ENCODE results near the gene TRIM32. TPM values are rescaled to one million over a fixed set of nuclear protein-coding genes. Genes with fewer than 3 reads are reported as not detected.
"Not testable (repeated sequence)": the region's sequence is repeated elsewhere in the genome, so short reads cannot be mapped to it uniquely, and the experiment has no call there.

TRIM32 gene
- total RNA-seq, 2 experiments from 2014 or later, result 11.8 to 12.2 TPM

DNA sequence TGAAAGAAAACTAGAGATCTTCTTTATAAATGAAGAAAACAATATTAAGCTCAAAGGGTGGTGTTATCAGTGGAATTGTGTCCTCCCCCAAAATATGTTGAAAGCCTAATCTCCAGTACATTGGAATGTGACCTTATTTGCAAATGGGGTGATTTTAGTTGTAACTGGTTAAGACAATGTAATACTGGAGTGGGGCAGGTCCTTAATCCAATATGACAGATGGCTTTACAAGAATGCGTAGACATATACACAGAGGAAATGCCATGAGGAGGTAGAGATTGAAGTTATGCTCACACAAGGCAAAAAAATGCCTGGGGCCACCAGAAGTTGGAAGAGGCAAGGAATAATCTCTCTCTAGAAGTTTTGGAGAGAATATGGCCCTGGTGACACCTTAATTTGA lies 13.7 kb upstream of the TRIM32 start:
- CTCF ChIA-PET, result no interaction called here
- POLR2A ChIA-PET, result no interaction called here

DNA sequence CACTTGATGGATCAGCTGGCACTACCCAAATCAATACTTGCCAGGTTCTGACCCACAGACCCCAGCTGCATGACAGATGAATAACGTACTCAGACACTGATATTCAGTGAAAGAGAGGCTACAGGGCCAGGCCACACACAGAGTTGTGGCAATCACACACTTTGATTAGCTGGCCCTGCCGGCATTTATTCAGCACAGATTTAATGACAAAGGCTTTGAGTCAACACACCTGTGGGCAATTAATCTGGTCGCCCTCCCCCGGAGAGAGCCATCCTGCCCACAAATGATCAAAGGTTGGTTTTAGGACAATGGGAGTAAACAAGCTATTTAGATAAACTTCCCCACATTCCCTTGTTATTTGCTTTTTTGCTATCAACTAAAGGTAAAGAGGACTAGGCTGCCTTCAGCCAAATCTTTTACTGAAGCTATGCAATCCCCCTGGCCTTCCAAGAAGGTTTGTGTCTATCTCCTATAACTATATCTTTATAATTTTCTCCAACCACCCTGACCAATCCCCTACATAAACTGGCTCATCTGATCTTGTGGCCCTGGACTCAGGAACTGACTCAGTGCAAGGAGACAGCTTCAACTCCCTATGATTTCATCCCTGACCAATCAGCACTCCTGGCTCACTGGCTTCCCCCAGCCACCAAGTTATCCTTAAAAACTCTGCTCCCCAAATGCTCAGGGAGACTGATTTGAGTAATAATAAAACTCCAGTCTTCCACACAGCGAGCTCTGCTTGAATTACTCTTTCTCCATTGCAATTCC lies 12.7 kb upstream of the TRIM32 start:
- CTCF ChIA-PET, result no interaction called here
- POLR2A ChIA-PET, result no interaction called here

DNA sequence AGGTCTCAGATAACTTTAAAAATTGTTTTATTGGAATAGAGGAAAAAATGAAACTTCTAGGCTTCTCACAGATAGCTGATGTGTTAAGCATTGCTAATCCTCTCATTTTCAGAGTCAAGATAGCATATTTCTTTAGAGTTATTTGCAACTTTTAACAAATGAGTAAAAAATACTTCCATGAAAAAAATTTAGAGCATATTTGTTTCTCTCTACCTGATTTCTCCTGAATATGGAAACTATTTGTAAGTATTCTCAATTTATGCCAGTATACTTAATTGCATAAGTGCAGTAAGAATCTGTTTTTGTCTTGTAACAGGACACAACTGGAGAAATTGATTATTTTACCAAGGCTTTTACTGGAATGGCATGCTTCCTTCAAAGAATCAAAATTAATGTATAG lies 3.6 kb upstream of the TRIM32 start:
- ChIA-PET CTCF (no interaction called here), POLR2A (no interaction called here)

DNA sequence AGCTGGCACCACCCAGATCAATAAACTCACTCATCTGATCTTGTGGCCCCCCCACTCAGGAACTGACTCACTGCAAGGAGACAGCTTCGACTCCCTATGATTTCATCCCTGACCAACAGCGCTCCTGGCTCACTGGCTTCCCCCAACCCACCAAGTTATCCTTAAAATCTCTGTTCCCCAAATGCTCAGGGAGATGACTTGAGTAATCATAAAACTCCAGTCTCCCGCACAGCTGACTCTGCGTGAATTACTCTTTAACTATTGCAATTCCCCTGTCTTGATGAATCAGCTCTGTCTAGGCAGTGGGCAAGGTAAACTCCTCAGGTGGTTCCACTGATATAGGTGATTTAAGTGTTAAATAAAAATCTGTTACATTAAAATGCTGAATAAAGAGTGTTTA lies 1.9 kb upstream of the TRIM32 start:
- POLR2A ChIA-PET, result no interaction called here

DNA sequence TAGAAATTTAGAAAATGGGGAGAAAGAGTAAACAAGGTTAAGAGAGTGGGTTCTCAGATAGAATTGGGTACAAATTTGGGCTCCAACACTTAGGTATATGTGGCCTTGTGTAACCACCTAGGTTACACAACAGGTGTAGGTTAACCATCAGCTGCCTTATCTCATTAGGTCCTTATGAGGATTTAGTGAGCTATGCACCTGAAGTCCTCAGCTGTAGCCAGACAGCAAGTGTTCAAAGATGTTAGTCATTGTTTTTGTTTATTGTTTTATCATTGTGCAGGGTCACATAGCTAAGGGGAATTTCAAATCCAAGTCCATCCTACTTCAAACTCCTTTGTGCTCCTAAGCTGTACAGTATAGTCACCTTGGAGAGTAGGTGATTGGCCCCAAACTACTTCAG lies 970 bp upstream of the TRIM32 start:
- ChIA-PET POLR2A (interaction anchor here (1.1 kb wide), 1 partner anchor 12 kb away, joined by 3 read pairs; no protein-coding TSS in a partner anchor), CTCF (interaction anchor here (1.4 kb wide), 1 partner anchor 21 kb away, joined by 3 read pairs; no protein-coding TSS in a partner anchor)

More for the DNA sequence above, 1.9 kb upstream of the TRIM32 start:
- CTCF ChIA-PET, result no interaction called here

DNA sequence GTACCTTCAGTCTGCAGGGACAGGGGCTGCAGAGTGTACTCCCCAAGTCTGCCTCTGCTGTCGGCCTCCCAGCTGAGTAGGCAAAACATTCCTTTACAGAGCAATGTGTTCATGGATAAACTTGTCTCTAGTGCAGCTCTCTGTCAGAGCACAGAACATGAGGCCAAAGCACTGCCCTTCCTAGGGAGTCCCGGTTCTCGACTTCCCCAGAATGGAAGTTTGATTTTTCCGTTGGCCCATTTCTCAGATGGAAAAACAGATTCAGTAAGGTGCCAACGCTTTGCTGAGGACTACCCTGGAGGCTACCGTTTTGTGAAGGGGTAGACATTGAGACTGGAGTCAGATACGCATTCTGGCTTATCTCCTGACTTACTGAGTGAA lies 422 bp upstream of the TRIM32 start:
- CTCF ChIA-PET, result interaction anchor here (1.4 kb wide), 1 partner anchor 22 kb away, joined by 3 read pairs; no protein-coding TSS in a partner anchor
- POLR2A ChIA-PET, result interaction anchor here (0.6 to 1.1 kb wide), 2 partner anchors 11 to 24 kb away, joined by 3 to 4 read pairs; no protein-coding TSS in a partner anchor

DNA sequence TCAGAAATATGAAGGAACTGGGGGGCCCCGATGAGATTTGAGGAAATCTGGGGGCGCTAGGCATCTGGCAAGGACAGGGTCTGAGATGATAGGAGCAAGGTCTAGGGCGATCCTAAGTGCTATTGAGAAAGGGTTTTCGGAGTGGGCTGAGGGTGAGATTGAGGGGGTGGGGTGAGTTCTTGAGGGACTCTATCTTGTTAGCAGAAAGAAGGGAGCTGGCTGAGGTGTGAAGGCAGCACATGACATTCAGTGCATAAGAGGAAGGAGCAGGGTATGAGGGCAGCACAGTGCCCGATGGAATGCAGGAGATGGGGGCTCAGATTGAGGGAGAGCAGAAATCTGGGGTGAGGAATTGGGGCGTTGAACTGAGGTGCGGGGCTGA lies 640 bp downstream of the TRIM32 start:
- ChIA-PET CTCF (no interaction called here), POLR2A (no interaction called here)

DNA sequence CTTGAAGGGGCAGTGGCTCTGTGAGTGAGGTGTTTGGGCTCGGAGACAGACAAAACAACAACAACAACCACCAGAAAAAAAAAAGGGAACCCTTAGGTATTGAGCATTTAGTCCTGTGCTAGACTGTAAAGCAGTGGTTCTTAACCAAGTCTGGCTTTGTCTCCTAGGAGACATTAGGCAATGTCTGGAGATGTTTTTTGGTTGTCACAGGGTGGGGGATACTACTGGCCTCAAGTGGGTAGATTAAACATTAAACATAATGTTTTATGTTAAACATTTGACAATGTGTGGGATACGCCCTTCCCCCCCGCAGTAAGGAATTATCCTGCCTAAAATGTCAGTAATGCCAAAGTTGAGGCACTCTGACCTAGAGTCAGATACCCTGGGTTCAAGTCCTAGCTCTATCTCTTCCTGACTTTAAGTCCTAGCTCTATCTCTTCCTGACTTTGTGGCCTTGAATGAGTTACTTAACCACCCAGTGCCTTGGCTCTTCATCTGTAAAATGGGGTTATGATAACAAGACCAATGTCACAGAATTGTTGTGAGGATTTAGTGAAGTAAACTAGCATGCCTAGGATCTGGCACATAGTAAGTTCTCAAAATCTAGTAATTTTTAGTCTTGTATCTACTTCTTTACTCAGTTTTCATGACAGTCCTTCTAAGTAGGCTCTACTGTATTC lies 1.8 kb downstream of the TRIM32 start:
- CTCF ChIA-PET, result no interaction called here
- POLR2A ChIA-PET, result no interaction called here

DNA sequence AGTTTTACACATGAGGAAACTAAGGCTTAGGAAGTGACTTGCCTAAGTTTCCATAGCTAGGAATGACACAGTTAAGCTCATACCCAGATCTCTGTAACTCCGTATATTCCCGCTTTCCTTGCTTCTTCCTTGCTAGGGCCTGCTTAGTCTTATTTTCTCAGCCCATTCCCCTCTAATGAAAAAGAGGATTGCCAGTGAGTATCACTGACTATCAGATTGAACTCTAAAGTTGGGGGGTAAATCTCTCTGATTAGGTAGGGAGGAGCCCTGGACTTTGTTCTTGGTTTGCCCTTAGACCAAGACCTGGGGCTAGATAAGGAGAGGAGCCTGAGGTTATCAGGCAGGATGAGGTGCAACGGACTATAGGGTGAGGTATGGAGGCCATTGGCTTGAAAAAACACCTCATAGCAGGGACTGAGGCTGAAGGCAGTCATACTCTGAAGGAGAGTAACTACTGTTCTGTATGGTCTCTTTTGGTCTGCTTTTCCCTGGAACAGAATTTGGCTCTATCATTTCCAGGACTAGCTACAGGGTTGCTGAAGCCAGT lies 2.5 kb downstream of the TRIM32 start:
- CTCF ChIA-PET, result no interaction called here
- POLR2A ChIA-PET, result no interaction called here

DNA sequence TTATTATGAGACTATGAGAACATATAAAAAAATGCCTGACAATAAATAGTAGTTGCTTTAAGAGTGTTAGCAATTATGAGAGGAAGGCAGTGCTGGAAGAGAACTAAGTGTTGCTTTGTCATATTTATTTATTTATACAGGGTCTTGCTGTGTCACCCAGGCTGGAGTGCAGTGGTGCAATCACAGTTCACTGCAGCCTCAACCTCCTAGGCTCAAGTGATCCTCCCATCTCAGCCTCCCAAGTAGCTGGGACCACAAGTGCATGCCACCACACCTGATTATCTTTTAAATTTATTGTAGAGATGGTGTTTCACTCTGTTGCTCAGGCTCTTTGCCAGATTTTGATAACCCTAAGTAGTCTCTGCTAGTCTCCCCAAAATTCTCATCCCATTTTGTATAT lies 3.7 kb downstream of the TRIM32 start:
- POLR2A ChIA-PET, CTCF ChIA-PET: not testable (repeated sequence)

DNA sequence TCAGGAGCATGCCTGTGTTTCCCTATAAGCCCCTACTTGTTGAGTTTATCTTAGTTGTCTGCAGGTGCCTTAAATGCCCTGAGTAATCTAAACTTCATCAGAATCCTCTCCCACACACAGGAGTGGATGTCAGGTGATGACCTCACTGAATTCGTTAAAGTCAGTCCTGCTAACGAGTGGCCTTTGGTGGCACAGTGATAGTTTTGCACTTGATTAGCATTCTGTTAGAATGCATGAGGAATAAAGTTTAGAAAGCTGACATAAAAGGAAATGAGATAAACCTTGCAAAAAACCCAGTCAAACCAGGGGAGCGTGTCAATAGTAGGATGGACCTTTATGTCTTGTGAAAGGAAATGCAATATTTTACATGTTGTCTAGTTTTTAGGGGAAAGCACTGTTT lies 4.5 kb downstream of the TRIM32 start:
- ChIA-PET POLR2A (no interaction called here), CTCF (no interaction called here)

DNA sequence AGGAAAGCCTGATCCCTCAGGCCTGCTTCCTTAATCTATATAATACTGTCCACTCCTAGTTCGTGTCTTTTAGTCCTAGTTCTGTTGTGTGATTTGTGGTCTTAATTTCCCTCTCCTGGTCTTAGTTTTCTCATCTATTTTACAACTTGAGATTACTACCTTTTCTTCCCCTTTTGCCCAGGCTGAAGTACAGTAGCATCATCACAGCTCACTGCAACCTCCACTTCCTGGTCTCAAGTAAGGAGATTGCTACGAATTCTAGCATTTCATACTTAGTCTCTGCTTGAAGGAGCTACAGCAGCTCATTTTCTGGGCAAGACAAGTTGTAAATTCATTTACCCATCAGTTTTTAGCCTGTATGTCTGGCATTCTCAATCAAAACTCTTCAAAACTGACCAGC lies 5.5 kb downstream of the TRIM32 start:
- CTCF ChIA-PET, result no interaction called here
- POLR2A ChIA-PET, result no interaction called here

DNA sequence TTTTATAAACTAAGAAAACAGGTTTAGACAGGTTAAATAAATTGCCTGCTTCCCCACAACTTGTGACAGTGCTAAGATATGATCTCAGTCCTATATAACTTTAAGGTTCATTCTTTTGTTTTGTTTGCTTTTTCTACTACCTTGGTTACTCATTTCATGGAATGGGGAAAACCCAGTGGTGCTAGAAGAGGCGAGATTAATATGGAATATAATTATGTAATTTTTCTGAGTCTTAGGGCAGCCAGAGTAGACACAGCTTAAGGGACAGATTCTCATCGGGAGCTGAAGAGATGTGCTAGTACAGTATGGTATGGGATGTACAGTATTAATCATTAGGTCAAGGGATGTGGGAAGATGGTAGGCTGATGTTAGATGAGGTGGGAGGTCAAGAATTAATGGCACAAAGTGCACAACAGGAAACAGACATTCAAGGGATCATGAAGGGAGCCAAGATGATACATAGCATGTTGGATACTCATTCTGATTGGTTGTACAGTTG lies 6.2 kb downstream of the TRIM32 start:
- POLR2A ChIA-PET, result no interaction called here
- CTCF ChIA-PET, result no interaction called here

DNA sequence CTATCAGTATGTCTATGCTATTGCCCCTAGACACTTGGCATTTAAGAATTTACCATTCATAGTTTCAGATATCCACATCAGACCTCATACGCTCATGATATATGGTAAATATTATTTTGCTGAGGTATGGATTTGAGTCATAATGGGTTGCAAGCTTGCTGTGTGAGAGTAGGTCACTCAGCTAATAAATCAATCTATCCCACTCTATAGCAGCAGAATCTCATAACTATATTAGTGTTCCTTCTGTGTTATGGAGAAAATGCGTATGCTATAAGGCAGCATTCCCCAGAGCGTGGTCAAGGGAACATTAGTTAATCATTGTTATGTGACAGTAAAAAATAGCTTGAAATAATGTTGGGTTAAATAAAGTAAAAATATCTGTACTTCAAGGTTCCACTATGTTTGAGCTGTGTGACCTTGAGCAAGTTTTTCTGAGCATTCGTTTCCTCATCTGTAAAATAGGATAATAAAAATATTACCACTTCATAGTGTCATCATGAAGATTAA lies 7.7 kb downstream of the TRIM32 start:
- POLR2A ChIA-PET, result no interaction called here
- CTCF ChIA-PET, result no interaction called here

DNA sequence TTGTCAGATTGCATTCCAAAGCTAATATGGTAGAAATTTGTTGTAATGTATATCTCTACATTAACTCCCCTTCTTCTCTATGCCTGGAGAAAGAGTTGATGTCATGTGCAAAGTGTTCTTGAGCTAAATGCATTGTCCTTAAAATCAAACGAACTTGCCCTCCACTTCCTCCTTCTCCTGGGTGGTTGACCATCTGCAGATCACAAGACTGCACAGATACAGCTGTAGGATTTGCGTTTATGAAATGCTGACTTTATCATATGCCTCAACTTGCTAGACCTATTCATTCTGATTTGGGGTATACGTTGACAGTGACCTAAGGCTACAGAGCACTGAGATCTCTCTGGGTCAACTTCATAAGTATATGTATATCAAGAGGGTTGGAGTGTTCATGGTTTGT lies 8.3 kb downstream of the TRIM32 start:
- CTCF ChIA-PET, result no interaction called here
- POLR2A ChIA-PET, result no interaction called here

DNA sequence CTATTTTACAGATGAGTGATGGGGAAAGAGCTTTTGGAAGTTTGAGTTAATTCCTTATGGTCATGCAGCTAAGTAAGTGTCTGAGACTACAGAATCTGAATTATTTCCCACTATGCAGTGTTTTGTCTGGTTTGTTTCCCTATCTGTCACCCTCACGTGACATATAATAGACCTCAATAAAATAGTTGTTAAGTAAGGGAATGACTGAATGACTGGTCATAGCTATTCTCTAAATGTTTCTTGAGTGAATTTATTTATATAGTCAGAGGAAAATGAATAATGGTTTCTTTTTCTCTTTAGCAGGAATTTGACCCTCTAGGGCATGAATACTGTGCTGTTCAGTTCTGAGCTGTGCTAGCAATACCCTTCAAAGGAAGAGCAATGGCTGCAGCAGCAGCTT lies 10.3 kb downstream of the TRIM32 start:
- ChIA-PET POLR2A (interaction anchor here (1.2 kb wide), 1 partner anchor 10 kb away, joined by 3 read pairs; the partner anchor contains the start of gene TRIM32), CTCF (no interaction called here)

DNA sequence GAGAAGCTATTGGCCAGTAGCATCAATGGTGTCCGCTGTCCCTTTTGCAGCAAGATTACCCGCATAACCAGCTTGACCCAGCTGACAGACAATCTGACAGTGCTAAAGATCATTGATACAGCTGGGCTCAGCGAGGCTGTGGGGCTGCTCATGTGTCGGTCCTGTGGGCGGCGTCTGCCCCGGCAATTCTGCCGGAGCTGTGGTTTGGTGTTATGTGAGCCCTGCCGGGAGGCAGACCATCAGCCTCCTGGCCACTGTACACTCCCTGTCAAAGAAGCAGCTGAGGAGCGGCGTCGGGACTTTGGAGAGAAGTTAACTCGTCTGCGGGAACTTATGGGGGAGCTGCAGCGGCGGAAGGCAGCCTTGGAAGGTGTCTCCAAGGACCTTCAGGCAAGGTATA lies 10.8 kb downstream of the TRIM32 start:
- CTCF ChIA-PET, result no interaction called here

DNA sequence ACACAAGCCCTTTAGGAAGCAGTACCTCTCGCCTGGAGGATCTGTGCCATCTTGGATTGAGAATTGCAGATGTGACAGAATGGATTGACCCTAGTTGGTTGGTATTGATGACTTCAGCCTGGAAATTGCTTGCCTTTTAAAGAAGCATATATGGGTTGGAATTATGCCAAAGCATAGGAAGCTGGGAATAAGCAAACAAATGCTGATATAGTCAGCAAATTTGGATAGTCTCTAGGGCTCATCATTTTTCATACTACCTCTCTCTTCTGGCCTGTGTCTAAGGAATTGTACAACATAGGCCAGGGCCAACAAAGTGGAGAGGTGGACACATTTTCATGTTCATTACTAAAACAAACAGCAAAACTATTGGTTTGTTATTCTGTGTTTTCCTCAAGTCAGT lies 13.2 kb downstream of the TRIM32 start:
- POLR2A ChIA-PET, result no interaction called here
- CTCF ChIA-PET, result no interaction called here

More for the DNA sequence above, 10.8 kb downstream of the TRIM32 start:
- POLR2A ChIA-PET, result interaction anchor here (1.2 kb wide), 1 partner anchor 11 kb away, joined by 3 read pairs; the partner anchor contains the start of gene TRIM32

DNA sequence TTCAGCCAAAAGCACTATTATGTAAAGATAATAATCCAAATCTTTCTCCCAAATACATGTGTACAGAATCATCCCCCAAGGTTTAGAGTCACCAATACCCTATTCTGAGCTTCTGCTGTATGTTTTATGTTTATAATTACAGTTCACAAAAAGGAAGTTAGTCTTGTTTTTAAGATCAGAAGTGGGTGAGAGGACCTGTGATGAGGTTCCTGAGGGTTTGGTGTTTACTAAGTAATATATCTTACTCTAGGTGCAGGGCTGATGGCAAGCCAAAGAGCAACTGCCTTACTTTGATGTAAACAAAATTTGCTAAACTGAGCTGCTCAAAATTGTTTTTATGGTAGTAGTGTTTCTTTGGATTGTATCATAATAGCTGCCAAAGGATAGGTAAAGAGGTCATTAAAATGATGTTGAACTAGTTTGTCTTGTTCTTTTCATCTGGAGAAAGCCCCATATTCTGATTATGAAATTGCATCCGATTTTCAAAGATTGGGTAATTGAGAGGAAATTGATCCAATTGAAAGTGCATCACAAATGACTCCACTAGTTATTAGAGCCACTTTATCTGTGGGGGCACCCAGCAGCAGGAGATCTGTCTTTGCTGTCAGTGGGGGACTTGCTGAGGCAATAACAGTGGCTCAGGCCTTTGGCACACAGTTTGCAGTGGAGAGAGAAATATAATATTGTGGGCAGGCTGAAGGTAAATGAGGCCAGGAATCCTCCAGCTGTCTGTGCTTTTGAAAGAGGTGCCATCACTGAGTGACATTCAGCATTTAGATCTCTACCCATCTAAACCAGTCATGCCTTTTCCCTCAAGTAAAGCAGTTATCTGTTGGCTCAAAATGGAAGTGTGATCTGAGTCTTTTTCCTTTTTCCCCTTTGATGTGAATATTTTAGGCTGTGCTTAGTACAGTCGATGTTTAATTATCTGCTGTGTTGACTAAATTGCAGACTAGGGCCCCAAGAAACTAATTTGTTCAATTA lies 14.1 kb downstream of the TRIM32 start:
- CTCF ChIA-PET, result no interaction called here
- POLR2A ChIA-PET, result no interaction called here
